ENCODE measurements around the gene CD101. TPM values are rescaled to one million over a fixed set of nuclear protein-coding genes. Genes with fewer than 3 reads are reported as not detected.

CD101 gene
- total RNA-seq, 3 donors from 2014 or later = 0.32 to 3.9 (median 0.73) TPM

GRCh38 chr1:116981521-116982037 is 20.0 kb upstream of the CD101 start:
- no peaks in the 10 kb centered on the region for H3K9me3 ChIP-seq
- H3K36me3 ChIP-seq = no peaks in the 10 kb centered on the region
- intact Hi-C loops (cut with DNase I; ENCODE audit: low total_unique reads) = no loop called here
- TF ChIP-seq POLR2AphosphoS5 (IDR thresholded peaks at IDR 0.05) = no peak
- TF ChIP-seq, protein P1, sequence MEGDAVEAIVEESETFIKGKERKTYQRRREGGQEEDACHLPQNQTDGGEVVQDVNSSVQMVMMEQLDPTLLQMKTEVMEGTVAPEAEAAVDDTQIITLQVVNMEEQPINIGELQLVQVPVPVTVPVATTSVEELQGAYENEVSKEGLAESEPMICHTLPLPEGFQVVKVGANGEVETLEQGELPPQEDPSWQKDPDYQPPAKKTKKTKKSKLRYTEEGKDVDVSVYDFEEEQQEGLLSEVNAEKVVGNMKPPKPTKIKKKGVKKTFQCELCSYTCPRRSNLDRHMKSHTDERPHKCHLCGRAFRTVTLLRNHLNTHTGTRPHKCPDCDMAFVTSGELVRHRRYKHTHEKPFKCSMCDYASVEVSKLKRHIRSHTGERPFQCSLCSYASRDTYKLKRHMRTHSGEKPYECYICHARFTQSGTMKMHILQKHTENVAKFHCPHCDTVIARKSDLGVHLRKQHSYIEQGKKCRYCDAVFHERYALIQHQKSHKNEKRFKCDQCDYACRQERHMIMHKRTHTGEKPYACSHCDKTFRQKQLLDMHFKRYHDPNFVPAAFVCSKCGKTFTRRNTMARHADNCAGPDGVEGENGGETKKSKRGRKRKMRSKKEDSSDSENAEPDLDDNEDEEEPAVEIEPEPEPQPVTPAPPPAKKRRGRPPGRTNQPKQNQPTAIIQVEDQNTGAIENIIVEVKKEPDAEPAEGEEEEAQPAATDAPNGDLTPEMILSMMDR (IDR thresholded peaks at IDR 0.05) = no peak
- TF ChIP-seq POLR2A (IDR thresholded peaks at IDR 0.05) = no peak
- H3K4me3 ChIP-seq = no peak overlapping the region
- H3K4me1 ChIP-seq = no peaks in the 10 kb centered on the region
- no peaks in the 10 kb centered on the region for H3K27me3 ChIP-seq
- H3K27ac ChIP-seq = no peak overlapping the region
- no peak for DNase-seq (ENCODE audit: low spot score in 2 of 2)

- Histone ChIP-seq H3K4me1 (no peaks in the 10 kb centered on the region), H3K27me3 (no peaks in the 10 kb centered on the region), H3K4me3 (no peak overlapping the region), H3K9me3 (no peaks in the 10 kb centered on the region), H3K27ac (no peak overlapping the region), H3K36me3 (no peaks in the 10 kb centered on the region)
- no peak for DNase-seq (ENCODE audit: low spot score in 2 of 2)
- intact Hi-C loops (cut with DNase I; ENCODE audit: low total_unique reads) = no loop called here
- TF ChIP-seq, protein P1 (IDR thresholded peaks at IDR 0.05) = no peak
These were observed 19.1 kb upstream of the CD101 start for GRCh38 chr1:116982319-116983004.

DNA sequence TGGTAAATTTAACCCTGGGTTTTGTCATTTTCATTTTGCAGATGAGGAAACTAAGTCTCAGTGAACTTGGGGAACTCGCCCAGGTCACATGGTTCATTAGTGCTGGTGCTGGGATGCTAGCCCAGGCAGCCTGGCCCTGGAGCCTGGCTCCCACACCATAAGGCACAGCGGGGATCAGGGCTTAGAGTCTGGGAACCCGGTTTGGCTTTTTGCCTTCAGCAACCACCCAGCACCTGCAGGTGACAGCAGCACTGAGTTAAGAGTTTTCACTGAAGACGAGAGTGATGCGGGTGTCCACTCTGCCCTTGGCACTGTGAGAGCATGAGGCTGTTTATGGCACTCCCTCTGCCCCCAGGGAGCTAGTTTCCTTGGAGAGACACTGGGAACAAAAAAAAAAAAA is 18.4 kb upstream of the CD101 start:
- intact Hi-C loops (cut with DNase I; ENCODE audit: low total_unique reads) = no loop called here
- no peak for DNase-seq (ENCODE audit: low spot score in 2 of 2)
- Histone ChIP-seq H3K4me1 (no peaks in the 10 kb centered on the region), H3K9me3 (no peaks in the 10 kb centered on the region), H3K36me3 (no peaks in the 10 kb centered on the region), H3K27ac (no peak overlapping the region), H3K4me3 (no peak overlapping the region), H3K27me3 (no peaks in the 10 kb centered on the region)
- TF ChIP-seq POLR2A (IDR thresholded peaks at IDR 0.05) (no peak), POLR2AphosphoS5 (IDR thresholded peaks at IDR 0.05) (no peak)
- TF ChIP-seq, protein P1 (IDR thresholded peaks at IDR 0.05) = no peak

GRCh38 chr1:116983678-116984077 is 17.9 kb upstream of the CD101 start:
- TF ChIP-seq POLR2AphosphoS5 (IDR thresholded peaks at IDR 0.05) (no peak), POLR2A (IDR thresholded peaks at IDR 0.05) (no peak)
- TF ChIP-seq, protein P1 (IDR thresholded peaks at IDR 0.05) = no peak
- Histone ChIP-seq H3K36me3 (no peaks in the 10 kb centered on the region), H3K27ac (no peak overlapping the region), H3K9me3 (no peaks in the 10 kb centered on the region), H3K27me3 (no peaks in the 10 kb centered on the region), H3K4me3 (no peak overlapping the region), H3K4me1 (no peaks in the 10 kb centered on the region)
- intact Hi-C loops (cut with DNase I; ENCODE audit: low total_unique reads) = no loop called here
- DNase-seq (ENCODE audit: low spot score in 2 of 2) = no peak

DNA sequence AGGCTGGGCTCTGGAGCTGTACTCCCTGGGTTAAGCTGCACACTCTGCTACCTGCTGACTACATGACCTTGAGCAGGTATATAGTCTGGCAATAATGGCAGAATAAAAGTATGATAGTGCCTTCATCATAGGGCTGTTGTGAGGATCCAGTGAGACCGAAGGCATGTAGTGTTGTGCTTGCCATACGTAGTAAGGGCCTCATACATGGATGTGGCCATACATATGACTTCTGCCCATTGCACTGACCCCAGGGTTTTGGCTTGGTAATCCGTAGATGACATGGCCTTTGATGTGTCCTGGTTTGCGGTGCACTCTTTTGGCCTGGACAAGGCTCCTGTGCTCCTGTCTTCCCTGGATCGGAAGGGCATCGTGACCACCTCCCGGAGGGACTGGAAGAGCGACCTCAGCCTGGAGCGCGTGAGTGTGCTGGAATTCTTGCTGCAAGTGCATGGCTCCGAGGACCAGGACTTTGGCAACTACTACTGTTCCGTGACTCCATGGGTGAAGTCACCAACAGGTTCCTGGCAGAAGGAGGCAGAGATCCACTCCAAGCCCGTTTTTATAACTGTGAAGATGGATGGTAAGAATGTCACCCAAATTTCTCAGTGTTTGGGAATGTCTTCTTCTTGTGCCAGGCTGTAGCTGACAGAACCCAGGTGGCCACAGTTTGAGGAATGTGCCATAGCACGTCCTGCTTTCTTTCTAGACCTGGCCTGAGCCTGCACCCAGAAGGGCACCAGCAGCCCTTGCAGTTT is 17.0 kb upstream of the CD101 start:
- no peak for TF ChIP-seq POLR2AphosphoS5 (IDR thresholded peaks at IDR 0.05)
- no peak for TF ChIP-seq POLR2A (IDR thresholded peaks at IDR 0.05)
- TF ChIP-seq, protein P1 (IDR thresholded peaks at IDR 0.05) = no peak
- Histone ChIP-seq H3K9me3 (no peaks in the 10 kb centered on the region), H3K27me3 (no peaks in the 10 kb centered on the region), H3K4me3 (no peak overlapping the region), H3K27ac (no peak overlapping the region), H3K4me1 (no peaks in the 10 kb centered on the region), H3K36me3 (no peaks in the 10 kb centered on the region)
- no peak for DNase-seq (ENCODE audit: low spot score in 2 of 2)
- intact Hi-C loops (cut with DNase I; ENCODE audit: low total_unique reads) = no loop called here
